NCI-H2081 (cell line): ENCODE results near the gene SLC22A16.

Source experiments
- DNase-seq, 2 experiments: peaks; one replicate each; lab custom pipeline; 2025; lab: John Stamatoyannopoulos, UW

The SLC22A16 gene

DNA sequence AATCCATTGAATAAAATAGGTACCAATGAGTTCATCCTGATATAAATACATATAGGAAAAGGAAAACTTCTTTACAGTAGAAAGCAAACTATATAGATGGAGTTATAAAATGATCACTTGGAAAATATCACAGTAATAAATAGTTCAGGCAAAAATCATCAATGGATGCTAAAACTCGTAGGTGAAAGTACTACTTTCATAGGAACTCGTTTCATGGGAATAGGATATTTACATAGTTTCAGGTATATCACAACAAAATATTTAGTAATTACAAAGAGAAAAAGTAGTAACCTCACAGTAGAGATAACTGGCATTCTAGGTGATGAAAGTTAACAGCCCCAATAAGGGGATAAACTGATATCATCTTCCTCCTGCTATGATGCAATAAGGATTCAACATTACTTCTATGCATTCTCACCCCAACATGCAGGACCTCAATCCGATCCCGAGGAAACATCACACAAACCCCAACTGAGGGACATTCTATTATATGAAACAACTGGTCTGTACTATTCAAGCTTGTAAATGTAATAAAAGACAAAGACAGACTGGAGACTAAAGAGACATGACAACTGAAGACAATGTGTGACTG lies 74.7 kb downstream of the SLC22A16 start:
- DNase-seq = no peak

DNA sequence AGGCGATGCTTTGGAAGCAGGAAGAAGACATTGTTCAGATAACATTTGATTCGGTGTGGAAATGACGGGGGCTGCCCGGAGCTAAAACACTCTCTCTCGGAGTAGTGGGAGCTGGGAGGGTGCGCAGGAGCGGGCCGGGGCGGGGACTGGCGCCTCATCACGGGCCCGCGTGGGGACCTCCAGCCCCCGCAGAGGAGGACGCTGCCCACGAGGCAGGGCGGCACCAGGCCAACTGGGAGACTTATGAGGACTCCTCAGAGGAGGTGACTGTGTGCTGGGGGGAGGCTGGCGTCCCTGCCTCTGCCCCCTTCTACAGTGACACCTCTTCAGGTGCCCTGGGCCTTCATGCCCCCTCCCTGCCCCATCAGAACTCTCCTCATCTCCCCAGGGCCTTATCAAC lies 76.2 kb downstream of the SLC22A16 start:
- DNase-seq = no peak

DNA sequence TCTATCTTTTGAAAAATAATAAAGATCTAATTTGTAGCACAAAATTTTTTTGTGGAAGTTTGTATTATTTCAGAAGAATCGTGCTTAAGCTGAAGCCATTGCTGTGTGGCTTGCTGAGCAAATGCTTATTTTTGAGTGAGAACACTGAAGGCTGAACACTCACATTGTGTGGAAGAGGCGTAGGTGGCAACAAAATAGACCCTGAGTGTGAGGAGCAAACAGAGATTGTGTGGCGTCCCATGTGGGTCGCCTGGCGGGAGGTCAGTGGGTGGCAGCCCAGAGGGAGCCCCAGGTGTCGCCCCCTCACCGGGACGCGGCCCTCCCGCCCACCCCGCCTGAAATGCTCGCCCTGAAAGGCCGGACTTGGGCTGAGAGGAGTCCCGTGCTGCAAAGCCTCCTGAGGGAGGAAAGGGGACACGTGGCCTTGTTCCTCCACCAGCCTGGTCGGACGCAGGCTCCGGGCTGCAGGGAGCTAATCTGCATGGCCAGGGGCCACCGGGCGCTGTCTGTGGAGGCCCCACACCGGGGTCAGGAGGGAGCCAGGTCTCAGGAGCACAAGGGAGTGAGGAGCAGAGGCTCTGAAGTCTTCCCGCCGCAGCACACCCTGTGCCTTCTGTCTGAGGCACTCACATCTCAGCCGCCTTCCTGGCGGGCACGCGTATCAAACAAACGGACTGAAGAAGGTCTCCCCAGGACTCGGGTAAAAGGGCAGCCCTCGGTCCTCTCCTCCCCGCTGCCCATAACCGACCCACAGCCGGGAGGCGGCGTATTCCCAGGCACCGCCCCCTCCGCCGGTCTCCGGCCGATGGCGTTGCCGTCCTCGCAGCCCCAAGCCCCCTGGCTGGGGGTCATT lies 77.0 kb downstream of the SLC22A16 start:
- no peak for DNase-seq

DNA sequence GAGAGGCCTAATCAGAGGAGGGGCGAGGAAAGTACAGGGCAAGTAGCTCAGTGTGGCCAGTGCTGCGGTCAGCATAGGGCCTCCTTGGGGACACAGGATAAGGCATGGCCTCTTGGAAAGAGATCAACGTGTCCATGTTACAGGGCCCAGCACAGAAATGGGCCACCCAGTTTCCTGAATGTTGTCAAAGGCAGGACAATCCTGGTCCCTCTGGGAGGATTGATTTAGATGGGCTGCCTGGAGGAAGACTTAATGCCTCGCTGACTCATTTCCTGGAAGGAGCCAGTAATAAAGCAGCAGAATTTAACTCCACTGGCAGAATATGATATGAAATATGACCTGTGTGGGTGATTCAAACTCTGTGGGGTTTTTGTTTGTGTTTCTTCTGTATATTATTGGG lies 77.6 kb downstream of the SLC22A16 start:
- DNase-seq = no peak

DNA sequence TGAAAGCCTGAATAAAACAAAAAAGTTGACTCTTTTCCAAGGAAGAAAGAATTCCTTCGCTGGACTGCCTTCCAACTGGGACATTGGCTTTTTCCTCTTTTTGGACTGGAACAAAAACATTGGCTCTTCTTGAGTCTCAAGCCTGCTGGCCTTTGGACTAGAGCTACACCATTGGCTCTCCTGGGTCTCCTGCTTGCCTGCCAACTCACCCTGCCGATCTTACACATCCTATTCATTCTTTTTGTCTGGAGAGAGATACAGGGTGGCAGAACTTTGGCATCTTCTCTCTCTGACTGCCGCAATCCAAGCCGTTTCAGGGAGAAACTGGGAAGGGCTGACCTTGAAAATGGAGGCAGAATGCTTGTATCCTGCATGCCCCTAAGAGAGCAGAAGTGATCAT lies 81.2 kb downstream of the SLC22A16 start:
- DNase-seq = no peak

DNA sequence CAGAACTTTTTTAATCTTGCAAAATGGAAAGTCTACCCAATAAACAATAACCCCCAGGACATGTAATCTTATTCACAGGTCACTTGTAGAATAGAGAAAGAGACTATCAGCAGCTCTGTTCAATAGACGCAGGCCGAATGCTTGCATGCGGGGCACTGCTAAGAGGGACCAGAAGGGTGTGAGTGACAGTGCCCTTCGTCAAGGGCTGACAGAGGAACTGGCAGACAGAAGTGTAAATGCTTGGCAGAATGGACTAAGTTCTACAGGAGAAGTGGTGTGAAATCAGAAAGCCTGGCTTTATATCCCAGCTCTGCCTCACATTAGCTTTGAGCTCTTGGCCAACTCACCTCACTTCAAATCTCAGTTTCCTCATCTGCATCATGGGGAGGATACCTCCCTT lies 82.0 kb downstream of the SLC22A16 start:
- no peak for DNase-seq

DNA sequence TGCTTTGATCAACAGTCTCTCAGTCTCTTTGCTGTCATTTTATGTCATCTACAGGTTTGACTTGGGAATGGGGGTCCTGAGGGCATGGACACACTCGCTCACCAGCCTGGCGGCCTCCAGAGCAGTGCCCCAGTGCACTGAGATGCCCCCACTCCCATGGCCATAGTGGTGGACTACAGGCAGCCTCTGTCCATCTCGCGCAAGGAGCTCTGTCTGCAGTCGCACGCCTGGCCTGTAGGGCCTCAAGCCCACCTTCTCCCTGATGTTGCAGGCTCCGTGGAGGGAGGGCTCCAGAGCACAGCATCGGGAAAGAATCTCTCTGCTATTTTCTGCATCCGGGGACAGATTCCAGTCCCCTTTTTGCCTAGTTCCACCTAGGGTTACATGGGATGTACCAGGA lies 83.7 kb downstream of the SLC22A16 start:
- no peak for DNase-seq

DNA sequence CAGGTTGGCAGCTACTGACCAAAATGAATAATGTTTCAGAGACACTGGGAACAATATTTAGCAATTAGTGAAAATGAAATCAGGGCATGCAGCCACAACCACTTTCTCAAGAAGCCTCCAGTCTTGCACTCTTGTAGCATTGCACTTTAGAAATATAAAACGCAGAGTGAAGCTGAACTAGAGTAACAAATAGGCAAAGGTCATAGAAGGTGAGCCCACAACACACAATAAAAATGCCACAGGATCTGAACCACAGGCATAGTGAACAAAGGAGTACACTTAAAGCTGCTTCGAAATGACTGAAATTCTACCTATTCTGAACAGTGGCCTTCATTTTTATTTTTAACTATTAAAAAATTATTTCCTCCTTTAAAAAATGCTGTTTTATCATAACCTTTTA lies 86.0 kb downstream of the SLC22A16 start:
- DNase-seq = no peak

DNA sequence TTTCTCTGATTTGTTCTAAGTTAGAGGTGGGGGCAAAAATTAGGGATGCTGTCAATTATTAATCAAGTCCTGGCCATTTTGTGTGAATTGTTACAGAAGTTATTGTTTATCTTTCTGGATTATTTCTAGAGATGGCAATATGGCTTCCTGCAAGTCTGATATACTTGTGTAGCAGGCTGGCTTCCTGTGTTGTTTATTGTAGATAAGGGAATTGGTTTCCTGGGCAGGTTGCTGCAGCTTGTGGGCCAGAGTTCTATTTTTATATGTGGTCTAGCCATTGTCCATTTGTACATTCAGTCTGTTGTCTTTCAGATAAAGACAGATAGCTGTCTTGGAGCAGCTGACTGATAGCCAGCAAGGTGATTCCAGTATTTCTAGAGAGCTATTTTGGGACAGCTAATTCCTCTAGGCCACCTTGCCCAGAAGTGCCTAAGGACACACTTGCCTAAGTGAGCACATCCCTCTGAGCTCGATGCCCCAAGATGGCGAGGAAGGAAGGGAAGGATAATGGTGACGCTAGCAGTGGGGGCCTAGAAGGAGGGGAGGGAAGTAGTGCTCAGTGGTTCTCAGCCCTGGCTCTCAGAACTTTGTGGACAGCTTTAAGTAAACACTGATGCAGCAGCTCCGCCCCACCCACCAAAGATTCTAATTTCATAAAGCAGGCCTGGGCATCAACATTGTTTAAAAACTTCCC lies 86.6 kb downstream of the SLC22A16 start:
- DNase-seq = no peak

DNA sequence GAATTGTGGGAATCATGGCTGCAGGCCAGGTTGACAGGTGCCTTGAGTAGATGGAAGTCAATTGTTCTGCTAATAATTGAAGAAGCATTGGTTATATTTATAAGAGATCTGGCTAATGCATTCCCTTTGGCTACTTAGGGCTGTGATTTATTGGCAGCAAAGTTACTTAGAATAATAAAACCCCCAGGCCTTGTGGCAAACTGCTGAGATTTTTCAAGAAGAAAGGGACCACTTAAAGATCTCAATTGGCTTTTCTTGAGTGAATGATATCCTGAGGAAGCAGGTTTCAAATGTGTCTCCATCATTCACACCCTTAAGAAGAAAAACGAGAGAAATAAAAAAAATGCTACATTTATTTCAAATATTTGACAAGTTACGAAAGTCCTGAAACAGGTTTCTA lies 88.4 kb downstream of the SLC22A16 start:
- no peak for DNase-seq

DNA sequence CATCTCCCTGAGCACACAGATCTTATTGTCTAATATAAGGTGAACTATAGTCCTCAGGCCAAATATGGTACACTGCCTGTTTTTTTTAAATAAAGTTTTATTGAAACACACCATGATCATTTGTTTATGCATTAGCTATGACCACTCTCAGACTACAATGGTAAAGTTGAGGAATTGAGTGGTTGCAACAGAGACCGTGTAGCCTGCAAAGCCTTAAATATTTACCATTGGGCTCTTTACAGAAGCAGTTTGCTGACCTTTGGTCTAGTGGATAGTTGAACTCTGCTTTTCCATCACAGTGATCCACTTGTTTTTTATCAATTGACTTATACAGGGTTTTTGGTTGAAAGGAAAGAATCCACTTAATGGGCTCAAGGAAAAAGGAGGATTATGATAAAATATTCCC lies 91.0 kb downstream of the SLC22A16 start:
- DNase-seq = no peak

DNA sequence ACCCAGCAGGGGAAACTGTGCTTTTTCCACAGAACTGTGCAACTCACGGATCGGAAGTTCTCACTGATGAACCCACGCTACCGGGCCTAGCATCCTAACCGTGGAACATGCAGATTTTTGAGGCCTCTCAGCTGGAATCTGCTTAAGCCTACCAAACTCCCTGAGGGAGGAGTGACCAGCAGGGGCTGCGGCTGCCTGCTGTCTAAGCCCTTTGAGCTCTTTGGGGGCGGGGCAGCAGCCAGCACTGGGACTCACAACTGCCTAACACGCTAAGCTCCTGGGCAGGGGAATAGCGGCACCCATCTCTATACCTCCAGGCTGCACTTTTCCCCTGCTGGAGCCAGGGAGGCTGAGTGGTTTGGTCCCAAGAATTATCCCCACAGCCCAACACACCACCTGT lies 97.9 kb downstream of the SLC22A16 start:
- no peak for DNase-seq
